K562 (cell line): ENCODE data around the gene SLAMF7. TPM values are rescaled to one million over a fixed set of nuclear protein-coding genes. Genes with fewer than 3 reads are reported as not detected.
"Not testable (repeated sequence)": the region's sequence is repeated elsewhere in the genome, so short reads cannot be mapped to it uniquely, and the experiment has no call there.

Source experiments
- ATAC-seq: fragments of 200-7000 bp; cut with Tn5 transposase; 3 replicates; pipeline ENCODE4 v1.9.1; 2020; ENCODE audit warnings: moderate library complexity
- BruUV-seq: library from RNA; stranded (reverse); fragments of 400-500 nt; replicated peaks from 2 replicates; lab custom pipeline; 2021; lab: Mats Ljungman, UMichigan
- CTCF ChIA-PET: fragments of 300-600 bp; formaldehyde crosslinking; extraction: SDS; loops from one replicate; lab custom pipeline; 2021; ENCODE audit warnings: low intra/inter-chr PET ratio; lab: Yijun Ruan, JAX
- POLR2A ChIA-PET: fragments of 300-600, 350-650 bp; sonication (Branson Sonifier 250); formaldehyde crosslinking; extraction: SDS; loops from one replicate; lab custom pipeline; 2021; ENCODE audit warnings: antibody characterized with exemption, inconsistent platforms; lab: Yijun Ruan, JAX
- DNase-seq, 4 experiments: peaks; one replicate each; pipeline versions ENCODE4 v3.0.0 to v3.0.0-alpha.2; 2011 to 2018; ENCODE audit warnings: low spot score in 3 of 4, mixed read lengths in 3 of 4; ENCODE audit errors: extremely low read depth in 1 of 4
- FAIRE-seq: peaks from 2 replicates; lab custom pipeline; 2011; peaks lifted over from hg19 to GRCh38; lab: Jason Lieb, UNC
- H2AFZ ChIP-seq: 2 replicates; pipeline ENCODE4 v1.6.0; 2011; ENCODE audit warnings: low read depth, low read length, control low read depth, inconsistent platforms
- H3K27ac ChIP-seq: fragments of 200-600 bp; 3 replicates; pipeline ENCODE4 v1.8.0; 2011; ENCODE audit warnings: low read depth, mild to moderate bottlenecking, control low read depth, inconsistent platforms, low read length, moderate library complexity, mixed read lengths; ENCODE audit errors: extremely low read depth
- H3K27me3 ChIP-seq, 2 experiments: fragments of 300-600 bp in 1 of 2; 2 replicates in 1 of 2; 3 replicates in 1 of 2; pipeline versions ENCODE4 v1.6.0 to v1.8.0; 2011; ENCODE audit warnings: inconsistent platforms in 2 of 2, low read length in 2 of 2, mild to moderate bottlenecking in 1 of 2, mixed read lengths in 1 of 2, moderate library complexity in 1 of 2; ENCODE audit not compliant: control insufficient read depth in 2 of 2, insufficient read depth in 2 of 2
- H3K36me3 ChIP-seq: fragments of 300-600 bp; 3 replicates; pipeline ENCODE4 v1.8.0; 2011; ENCODE audit warnings: mild to moderate bottlenecking, low read length, inconsistent platforms; ENCODE audit not compliant: control insufficient read depth, insufficient read depth
- H3K4me1 ChIP-seq, 2 experiments: fragments of 200-600 bp in 1 of 2; replicated peaks in 1 of 2; 2 replicates in 1 of 2; 3 replicates in 1 of 2; pipeline versions ENCODE4 v1.5.1 to v1.8.0; 2011; ENCODE audit warnings: inconsistent platforms in 2 of 2, low read length in 2 of 2, mild to moderate bottlenecking in 1 of 2, mixed read lengths in 1 of 2, moderate library complexity in 1 of 2; ENCODE audit not compliant: control insufficient read depth in 2 of 2, insufficient read depth in 2 of 2
- H3K4me2 ChIP-seq: 2 replicates; pipeline ENCODE4 v1.6.1; 2011; ENCODE audit warnings: low read length, control low read depth, inconsistent platforms, mixed read lengths; ENCODE audit not compliant: insufficient read depth
- H3K4me3 ChIP-seq: fragments of 200-600 bp; sonication (generic), shearing (Covaris generic); 2 replicates; pipeline ENCODE4 v1.5.1; 2016; ENCODE audit warnings: control low read depth, inconsistent platforms
- H3K79me2 ChIP-seq: fragments of 200-600 bp; 3 replicates; pipeline ENCODE4 v1.8.0; 2011; ENCODE audit warnings: low read length, inconsistent platforms; ENCODE audit not compliant: control insufficient read depth, insufficient read depth
- H3K9ac ChIP-seq, 2 experiments: 2 replicates each; pipeline versions ENCODE4 v1.6.0 to v1.6.1; 2011; ENCODE audit warnings: low read depth in 2 of 2, low read length in 2 of 2, control low read depth in 1 of 2, inconsistent platforms in 1 of 2, mild to moderate bottlenecking in 1 of 2, mixed read lengths in 1 of 2; ENCODE audit not compliant: insufficient read depth in 1 of 2
- H3K9me1 ChIP-seq: one replicate; pipeline ENCODE4 v1.6.0; 2011; ENCODE audit warnings: inconsistent platforms, mild to moderate bottlenecking, low read length, moderate library complexity; ENCODE audit not compliant: control insufficient read depth, insufficient read depth
- H3K9me3 ChIP-seq: replicated peaks from 2 replicates; pipeline ENCODE4 v1.5.1; 2011; ENCODE audit warnings: low read depth, low read length, inconsistent platforms; ENCODE audit not compliant: control insufficient read depth, insufficient read depth
- H4K20me1 ChIP-seq: replicated peaks from 2 replicates; pipeline ENCODE4 v1.6.1; 2011; ENCODE audit warnings: low read length, inconsistent platforms, mixed read lengths; ENCODE audit not compliant: control insufficient read depth, insufficient read depth
- MECOM ChIP-seq: fragments of 250-450 bp; sonication (Bioruptor Pico); IDR thresholded peaks from 2 replicates; pipeline ENCODE4 v1.8.0; 2022; ENCODE audit warnings: inconsistent platforms
- TCF3 ChIP-seq: sonication (generic); formaldehyde crosslinking; IDR thresholded peaks from 2 replicates; pipeline ENCODE4 v1.4.0; 2020; ENCODE audit warnings: mild to moderate bottlenecking, missing genetic modification reagents
- WGBS: fragments of 100-300 bp; shearing (Covaris generic); methylation state at CpG from one replicate; pipeline ENCODE4 v1.1.6; 2016; ENCODE audit warnings: low coverage, mixed read lengths; ENCODE audit not compliant: insufficient coverage; ENCODE audit errors: missing lambda C conversion rate; 5-methylcytosine and 5-hydroxymethylcytosine counted together
- in situ Hi-C: fragments of 300-500 bp; cut with MboI; formaldehyde crosslinking; loops from 4 replicates; pipeline ENCODE4 v1.15.0; 2018; ENCODE audit warnings: inconsistent platforms, mixed read lengths
- intact Hi-C: fragments of 100-400 bp; cut with micrococcal nuclease; formaldehyde crosslinking; loops from 2 replicates; pipeline ENCODE4 v1.14.2; 2022
- polyA plus RNA-seq, 8 experiments: library from polyadenylated mRNA; depleted of rRNA in 4 of 8; stranded (reverse) in 5 of 8; unstranded in 3 of 8; fragments of >200 nt; fragmentation: Nextera tagmentation in 2 of 8; fragmentation: Illumina TruSeq in 1 of 8; extraction: Ambion mirVana in 2 of 8; extraction: Trizol in 1 of 8; gene quantifications; 2 replicates each; pipeline versions ENCODE4 v1.2.1 to v1.2.3, GENCODE V29; 2011 to 2014; ENCODE audit warnings: inconsistent platforms in 1 of 8, missing spikeins in 1 of 8
- total RNA-seq, 7 experiments: library from RNA; depleted of rRNA in 6 of 7; stranded (reverse); fragments of >200 nt in 6 of 7; fragmentation: Illumina TruSeq in 2 of 7; extraction: Trizol in 2 of 7; gene quantifications; 2 replicates each; pipeline versions ENCODE4 v1.2.1 to v1.2.3, GENCODE V29; 2011 to 2021; ENCODE audit warnings: low replicate concordance in 1 of 7
- TF ChIP-seq, protein P1 (sequence below): fragments of 250-450 bp; sonication (Bioruptor Pico); IDR thresholded peaks from 2 replicates; pipeline ENCODE4 v1.5.0; 2020; ENCODE audit warnings: mild to moderate bottlenecking, borderline replicate concordance

The SLAMF7 gene
- total and polyA plus RNA-seq, 9 of the 15 experiments (the other 6 are each of a cell fraction or from before 2014, with no cell fraction given) = 0.11 to 1.2 (median 0.22) TPM; not detected in 2

DNA sequence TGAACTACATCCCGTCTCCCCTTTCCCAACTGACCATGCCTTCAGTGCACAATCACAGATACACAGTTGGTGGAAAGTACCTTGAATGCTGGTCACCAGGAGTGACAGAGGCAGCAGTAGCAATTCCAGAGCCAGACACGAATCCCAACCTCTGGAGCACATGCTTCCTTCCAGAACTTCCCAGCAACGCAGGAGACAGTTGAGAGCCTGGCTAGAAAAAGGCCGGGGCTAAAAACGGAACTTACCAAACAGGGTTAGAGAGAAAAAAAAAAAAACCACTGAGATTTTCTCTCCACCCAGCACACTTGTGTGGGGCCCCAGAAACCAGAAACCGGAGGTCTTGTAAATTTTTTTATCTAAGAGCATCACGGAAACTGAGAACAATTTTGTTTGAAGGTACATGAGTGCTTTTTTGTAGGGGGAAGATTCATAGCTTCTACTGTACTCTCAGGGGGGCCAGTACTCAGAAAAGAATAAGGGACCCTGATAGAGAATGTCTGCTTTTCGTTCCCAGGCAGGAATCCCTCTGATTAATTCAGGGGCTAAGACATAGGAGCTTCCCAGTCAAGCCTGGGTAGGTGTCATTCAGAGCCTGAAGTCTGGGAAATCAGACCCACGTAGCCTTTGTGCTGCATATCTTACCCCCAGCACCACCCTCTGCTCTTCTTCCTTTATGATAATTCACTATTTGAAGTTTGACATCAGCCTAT lies 27.3 kb upstream of the SLAMF7 start, which contains the start of gene CD48:
TSS of gene CD48 (minus strand) at position 221 of the 710 bp plus-strand sequence. CDS start at position 162, 59 bp downstream.
- no peaks in the 10 kb centered on the region for H3K79me2 ChIP-seq
- H3K27ac ChIP-seq = no peak within 1 kb of the TSS
- ChIA-PET POLR2A (no interaction called here), CTCF (no interaction called here)
- H3K9ac ChIP-seq = no peak within 1 kb of the TSS; a peak in 1 of 4 replicates
- BruUV-seq = no TSS peak
- H3K27me3 ChIP-seq = peaks cover 21 to 28% of the 10 kb centered on the region in 2 experiments; a peak in 4 of 5 replicates
- H3K9me1 ChIP-seq = no peaks in the 10 kb centered on the region
- ATAC-seq (no peak), FAIRE-seq (no peak), DNase-seq (no peak)
- H3K4me2 ChIP-seq = no peak within 1 kb of the TSS
- intact Hi-C loops (no loop called here), in situ Hi-C loops (no loop called here)
- H2AFZ ChIP-seq = no peak within 1 kb of the TSS
- H3K9me3 ChIP-seq = no peaks in the 10 kb centered on the region
- H3K4me3 ChIP-seq = no peak within 1 kb of the TSS
- no peaks in the 10 kb centered on the region; a peak in 1 of 5 replicates for H3K4me1 ChIP-seq
- TF ChIP-seq MECOM (CRISPR knock-in tag) (no peak), TCF3 (CRISPR knock-in tag) (no peak)
- TF ChIP-seq, protein P1, sequence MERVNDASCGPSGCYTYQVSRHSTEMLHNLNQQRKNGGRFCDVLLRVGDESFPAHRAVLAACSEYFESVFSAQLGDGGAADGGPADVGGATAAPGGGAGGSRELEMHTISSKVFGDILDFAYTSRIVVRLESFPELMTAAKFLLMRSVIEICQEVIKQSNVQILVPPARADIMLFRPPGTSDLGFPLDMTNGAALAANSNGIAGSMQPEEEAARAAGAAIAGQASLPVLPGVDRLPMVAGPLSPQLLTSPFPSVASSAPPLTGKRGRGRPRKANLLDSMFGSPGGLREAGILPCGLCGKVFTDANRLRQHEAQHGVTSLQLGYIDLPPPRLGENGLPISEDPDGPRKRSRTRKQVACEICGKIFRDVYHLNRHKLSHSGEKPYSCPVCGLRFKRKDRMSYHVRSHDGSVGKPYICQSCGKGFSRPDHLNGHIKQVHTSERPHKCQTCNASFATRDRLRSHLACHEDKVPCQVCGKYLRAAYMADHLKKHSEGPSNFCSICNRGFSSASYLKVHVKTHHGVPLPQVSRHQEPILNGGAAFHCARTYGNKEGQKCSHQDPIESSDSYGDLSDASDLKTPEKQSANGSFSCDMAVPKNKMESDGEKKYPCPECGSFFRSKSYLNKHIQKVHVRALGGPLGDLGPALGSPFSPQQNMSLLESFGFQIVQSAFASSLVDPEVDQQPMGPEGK (CRISPR knock-in tag) = no peak
- H3K36me3 ChIP-seq = no peaks in the 10 kb centered on the region
- WGBS = 1% methylated on average over 9 of the region's 9 CpGs
- H4K20me1 ChIP-seq = no peaks in the 10 kb centered on the region

DNA sequence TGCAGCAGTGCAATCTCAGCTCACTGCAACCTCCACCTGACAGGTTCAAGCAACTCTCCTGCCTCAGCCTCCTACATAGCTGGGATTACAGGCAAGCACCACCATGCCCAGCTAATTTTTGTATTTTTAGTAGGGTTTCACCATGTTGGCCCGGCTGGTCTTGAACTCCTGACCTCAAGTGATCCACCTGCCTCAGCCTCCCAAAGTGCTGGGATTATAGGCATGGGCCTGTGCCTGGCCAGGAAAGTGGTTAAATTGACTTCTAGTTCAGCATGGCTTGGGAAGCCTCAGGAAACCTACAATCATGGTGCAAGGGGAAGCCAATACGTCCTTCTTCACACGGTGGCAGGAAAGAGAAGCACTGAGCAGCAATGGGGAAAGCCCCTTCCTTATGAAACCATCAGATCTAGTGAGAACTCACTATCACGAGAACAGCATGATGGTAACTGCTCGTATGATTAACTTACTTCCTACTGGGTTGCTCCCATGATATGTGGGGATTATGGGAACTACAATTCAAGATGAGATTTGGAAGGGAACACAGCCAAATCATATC lies 26.4 kb upstream of the SLAMF7 start:
- H3K4me3 ChIP-seq, intact Hi-C loops, H2AFZ ChIP-seq, H3K9me1 ChIP-seq, H3K79me2 ChIP-seq, H3K9ac ChIP-seq, DNase-seq, H3K9me3 ChIP-seq, ATAC-seq, CTCF ChIA-PET, H3K4me1 ChIP-seq, H3K4me2 ChIP-seq, H3K27ac ChIP-seq, H4K20me1 ChIP-seq, BruUV-seq, in situ Hi-C loops, H3K36me3 ChIP-seq, FAIRE-seq: not testable (repeated sequence)
- POLR2A ChIA-PET = interaction anchor here (1.1 to 1.4 kb wide), 2 partner anchors 12 to 69 kb away, joined by 5 to 7 read pairs; no protein-coding TSS in a partner anchor
- peaks cover 23 to 26% of the 10 kb centered on the region in 2 experiments; a peak in 4 of 5 replicates for H3K27me3 ChIP-seq
- 3% methylated on average over 5 of the region's 5 CpGs for WGBS
